GM18519 (cell line): ENCODE data around the gene ECI1.
"Not testable (repeated sequence)": the region's sequence is repeated elsewhere in the genome, so short reads cannot be mapped to it uniquely, and the experiment has no call there.

ENCODE experiments used
- ATAC-seq: cut with Tn5 transposase; IDR thresholded peaks from one replicate; pipeline ENCODE4 v1.9.1; 2021; ENCODE audit warnings: mild to moderate bottlenecking, moderate library complexity; ENCODE audit not compliant: unreplicated experiment, low FRiP score

The ECI1 gene

GRCh38 chr16:2258530-2258929 is 7.1 kb upstream of the ECI1 start:
- ATAC-seq: not testable (repeated sequence)

GRCh38 chr16:2257726-2258125 is 6.3 kb upstream of the ECI1 start:
- ATAC-seq: no peak

- ATAC-seq: no peak
These were observed 5.2 kb upstream of the ECI1 start for GRCh38 chr16:2256531-2257140.

- ATAC-seq: no peak
These were observed 1.9 kb upstream of the ECI1 start for GRCh38 chr16:2253293-2253692.

- no peak for ATAC-seq
These were observed 1.4 kb upstream of the ECI1 start for GRCh38 chr16:2252806-2253148.

GRCh38 chr16:2250652-2251295 is 613 bp downstream of the ECI1 start:
- no peak for ATAC-seq

GRCh38 chr16:2246301-2246885 is 5.0 kb downstream of the ECI1 start:
- ATAC-seq: no peak

- ATAC-seq: no peak
These were observed 6.2 kb downstream of the ECI1 start for GRCh38 chr16:2244926-2245795.

GRCh38 chr16:2244301-2244700 is 7.1 kb downstream of the ECI1 start:
- ATAC-seq: no peak

- ATAC-seq: no peak
These were observed 7.6 kb downstream of the ECI1 start for GRCh38 chr16:2243781-2244180.

GRCh38 chr16:2243031-2243528 is 8.3 kb downstream of the ECI1 start:
- ATAC-seq: no peak

GRCh38 chr16:2242598-2242997 is 8.8 kb downstream of the ECI1 start:
- ATAC-seq: no peak

- ATAC-seq: not testable (repeated sequence)
These were observed 11.1 kb downstream of the ECI1 start for GRCh38 chr16:2240331-2240730.

GRCh38 chr16:2238838-2239675 is 12.3 kb downstream of the ECI1 start:
- no peak for ATAC-seq

GRCh38 chr16:2238150-2238837 is 13.1 kb downstream of the ECI1 start:
- ATAC-seq: no peak

GRCh38 chr16:2237493-2238149 is 13.8 kb downstream of the ECI1 start:
- no peak for ATAC-seq

- ATAC-seq: no peak
These were observed 14.3 kb downstream of the ECI1 start for GRCh38 chr16:2237102-2237482.

GRCh38 chr16:2236337-2237101 is 14.9 kb downstream of the ECI1 start, which contains the start of gene DNASE1L2:
TSS of gene DNASE1L2 (plus strand) at chr16:2236444. CDS start at chr16:2236817, 373 bp downstream.
- ATAC-seq: no peak
